CD4-positive, alpha-beta T cell treated with Interleukin-4 for 1 hour (primary cell): ENCODE data around the gene PLK3.
"Not testable (repeated sequence)": the region's sequence is repeated elsewhere in the genome, so short reads cannot be mapped to it uniquely, and the experiment has no call there.

Source experiments
- DNase-seq, 2 donors: peaks; one replicate each; pipeline ENCODE4 v3.0.0-alpha.2; 2020 to 2022

Gene PLK3

GRCh38 chr1:44788120-44788860, 11.9 kb upstream of the PLK3 start, which contains the start of gene BEST4:
Gene BEST4 (minus strand): TSS chr1:44788170. CDS start chr1:44787705, 465 bp downstream.
- DNase-seq = no peak

GRCh38 chr1:44790968-44791801, 9.0 kb upstream of the PLK3 start:
- DNase-seq = no peak

GRCh38 chr1:44792736-44793502, 7.3 kb upstream of the PLK3 start:
- DNase-seq = no peak

GRCh38 chr1:44797886-44798285, 2.3 kb upstream of the PLK3 start:
- DNase-seq = not testable (repeated sequence)

- DNase-seq = no peak
Measured at GRCh38 chr1:44798481-44799365, 1.5 kb upstream of the PLK3 start.

GRCh38 chr1:44801491-44802305, 1.5 kb downstream of the PLK3 start:
- DNase-seq = peak; percentile 41 to 60

- DNase-seq = no peak
Measured at GRCh38 chr1:44802306-44803061, 2.3 kb downstream of the PLK3 start.

- DNase-seq = no peak
Measured at GRCh38 chr1:44803062-44803311, 2.8 kb downstream of the PLK3 start.

GRCh38 chr1:44803312-44804095, 3.3 kb downstream of the PLK3 start:
- DNase-seq = no peak

GRCh38 chr1:44805311-44806024, 5.3 kb downstream of the PLK3 start:
- DNase-seq = no peak

- DNase-seq = peak in 1 of 2 donors; percentile 37
Measured at GRCh38 chr1:44806025-44806703, 6.0 kb downstream of the PLK3 start.

GRCh38 chr1:44806704-44807363, 6.7 kb downstream of the PLK3 start, which contains the start of gene DYNLT4:
Gene DYNLT4 (minus strand): TSS chr1:44807351. CDS start chr1:44806668, 683 bp downstream.
- DNase-seq = peak in 1 of 2 donors; percentile 43

- DNase-seq = peak; percentile 94 to 97
Measured at GRCh38 chr1:44807364-44808062, 7.3 kb downstream of the PLK3 start.

GRCh38 chr1:44808063-44808937, 8.1 kb downstream of the PLK3 start, which contains the start of gene BTBD19:
Gene BTBD19 (plus strand): TSS chr1:44808523. CDS start chr1:44808821, 298 bp downstream.
- no peak for DNase-seq

- DNase-seq = peak; percentile 91 to 93
Measured at GRCh38 chr1:44808938-44809917, 9.1 kb downstream of the PLK3 start.
